HFF-Myc (cell line): ENCODE measurements around the gene ZSCAN2.
A peak's percentile ranks its signal among the peaks of the same experiment; 100 is the strongest.

Source experiments
- DNase-seq: peaks from one replicate; pipeline ENCODE4 v3.0.0-alpha.2; 2011; ENCODE audit warnings: low read depth; ENCODE audit errors: extremely low read depth
- H3K4me3 ChIP-seq: replicated peaks from 2 replicates; pipeline ENCODE4 v1.5.1; 2011; ENCODE audit warnings: low read depth, mild to moderate bottlenecking, control low read depth, low read length
- CTCF ChIP-seq: IDR thresholded peaks from 2 replicates; pipeline ENCODE4 v1.5.1; 2012; ENCODE audit warnings: mild to moderate bottlenecking, low read depth, low read length, control low read depth; ENCODE audit errors: missing control alignments

The ZSCAN2 gene

GRCh38 chr15:84654689-84655453 is 54.1 kb downstream of the ZSCAN2 start:
- peak overlapping the region; percentile 68 for H3K4me3 ChIP-seq
- TF ChIP-seq CTCF, result peak; percentile 70
- no peak for DNase-seq

GRCh38 chr15:84656972-84657371 is 56.2 kb downstream of the ZSCAN2 start:
- no peak for DNase-seq
- no peak for TF ChIP-seq CTCF
- no peak overlapping the region for H3K4me3 ChIP-seq

- TF ChIP-seq CTCF, result no peak
- no peak for DNase-seq
- peak overlapping the region; percentile 51 for H3K4me3 ChIP-seq
Measured at GRCh38 chr15:84657748-84658079, 56.9 kb downstream of the ZSCAN2 start.

- H3K4me3 ChIP-seq, result peak within 1 kb of the TSS; percentile 51
- TF ChIP-seq CTCF, result peak; percentile 67
- DNase-seq, result no peak
Measured at GRCh38 chr15:84658080-84658787, 57.4 kb downstream of the ZSCAN2 start, which contains the start of gene NMB. TSS of gene NMB (minus strand) at chr15:84658199. CDS start at chr15:84658152, 47 bp downstream.

GRCh38 chr15:84658788-84659411 is 58.1 kb downstream of the ZSCAN2 start:
- peak overlapping the region; percentile 51 for H3K4me3 ChIP-seq
- no peak for TF ChIP-seq CTCF
- DNase-seq, result no peak

GRCh38 chr15:84659904-84660781 is 59.3 kb downstream of the ZSCAN2 start:
- TF ChIP-seq CTCF, result no peak
- no peak overlapping the region for H3K4me3 ChIP-seq
- no peak for DNase-seq
